HepG2 (cell line): ENCODE data around the gene CCDC28A. TPM values are rescaled to one million over a fixed set of nuclear protein-coding genes. Genes with fewer than 3 reads are reported as not detected.

Source experiments
- ELF4 ChIP-seq: sonication (generic); formaldehyde crosslinking; IDR thresholded peaks from 2 replicates; pipeline ENCODE4 v1.5.0; 2020; ENCODE audit warnings: missing genetic modification reagents, mild to moderate bottlenecking, moderate library complexity, borderline replicate concordance
- ISL2 ChIP-seq: sonication (generic); formaldehyde crosslinking; IDR thresholded peaks from 2 replicates; pipeline ENCODE4 v1.5.0; 2020; ENCODE audit warnings: missing genetic modification reagents
- KIAA2018 ChIP-seq: sonication (generic); formaldehyde crosslinking; IDR thresholded peaks from 2 replicates; pipeline ENCODE4 v1.5.0; 2020; ENCODE audit warnings: mild to moderate bottlenecking, missing genetic modification reagents, borderline replicate concordance
- SMC3 ChIP-seq: IDR thresholded peaks from 2 replicates; pipeline ENCODE4 v1.6.1; 2011; ENCODE audit warnings: low read length, improper control_type of control experiment
- ZNF138 ChIP-seq: sonication (generic); formaldehyde crosslinking; IDR thresholded peaks from 2 replicates; pipeline ENCODE4 v1.5.0; 2020; ENCODE audit warnings: mild to moderate bottlenecking, low read depth, missing genetic modification reagents
- ZNF234 ChIP-seq: sonication (generic); formaldehyde crosslinking; conservative IDR thresholded peaks from 2 replicates; pipeline ENCODE4 v1.5.1; 2020; ENCODE audit warnings: mild to moderate bottlenecking, missing genetic modification reagents
- ZNF598 ChIP-seq: sonication (generic); formaldehyde crosslinking; IDR thresholded peaks from 2 replicates; pipeline ENCODE4 v1.5.1; 2020; ENCODE audit warnings: mild to moderate bottlenecking, missing genetic modification reagents, borderline replicate concordance
- ZNF788 ChIP-seq: sonication (generic); formaldehyde crosslinking; IDR thresholded peaks from 2 replicates; pipeline ENCODE4 v1.5.0; 2020; ENCODE audit warnings: mild to moderate bottlenecking, missing genetic modification reagents, borderline replicate concordance
- ZSCAN21 ChIP-seq: sonication (generic); formaldehyde crosslinking; IDR thresholded peaks from 2 replicates; pipeline ENCODE4 v1.8.0; 2022; ENCODE audit warnings: mild to moderate bottlenecking, missing genetic modification reagents, moderate library complexity, borderline replicate concordance
- ZZZ3 ChIP-seq: sonication (generic); formaldehyde crosslinking; IDR thresholded peaks from 2 replicates; pipeline ENCODE4 v1.4.0; 2020; ENCODE audit warnings: missing genetic modification reagents, mild to moderate bottlenecking, borderline replicate concordance
- polyA plus RNA-seq, 8 experiments: library from polyadenylated mRNA; depleted of rRNA in 3 of 8; stranded (reverse) in 7 of 8; unstranded in 1 of 8; fragments of >200 nt; fragmentation: Illumina TruSeq in 4 of 8; extraction: Trizol in 4 of 8; gene quantifications; 2 replicates each; pipeline versions ENCODE4 v1.2.1 to v1.2.3, GENCODE V29; 2011 to 2016; ENCODE audit warnings: low read depth in 4 of 8, missing spikeins in 1 of 8, mixed read lengths in 1 of 8; ENCODE audit not compliant: insufficient read depth in 1 of 8
- total RNA-seq, 5 experiments: library from RNA; depleted of rRNA; stranded (reverse); fragments of >200 nt; fragmentation: Illumina TruSeq; extraction: Trizol; gene quantifications; 2 replicates each; pipeline ENCODE4 v1.2.3, GENCODE V29; 2016; ENCODE audit warnings: low read depth in 1 of 5
- TF ChIP-seq, protein P1 (sequence below): sonication (generic); formaldehyde crosslinking; IDR thresholded peaks from 2 replicates; pipeline ENCODE4 v1.4.0; 2020; ENCODE audit warnings: missing genetic modification reagents, borderline replicate concordance

The CCDC28A gene
- total and polyA plus RNA-seq, 2 of the 13 experiments (the other 11 are each of a cell fraction or from before 2014, with no cell fraction given) = 15.8 TPM

GRCh38 chr6:138765896-138766655 lies 7.5 kb upstream of the CCDC28A start (continued):
- TF ChIP-seq, protein P1, sequence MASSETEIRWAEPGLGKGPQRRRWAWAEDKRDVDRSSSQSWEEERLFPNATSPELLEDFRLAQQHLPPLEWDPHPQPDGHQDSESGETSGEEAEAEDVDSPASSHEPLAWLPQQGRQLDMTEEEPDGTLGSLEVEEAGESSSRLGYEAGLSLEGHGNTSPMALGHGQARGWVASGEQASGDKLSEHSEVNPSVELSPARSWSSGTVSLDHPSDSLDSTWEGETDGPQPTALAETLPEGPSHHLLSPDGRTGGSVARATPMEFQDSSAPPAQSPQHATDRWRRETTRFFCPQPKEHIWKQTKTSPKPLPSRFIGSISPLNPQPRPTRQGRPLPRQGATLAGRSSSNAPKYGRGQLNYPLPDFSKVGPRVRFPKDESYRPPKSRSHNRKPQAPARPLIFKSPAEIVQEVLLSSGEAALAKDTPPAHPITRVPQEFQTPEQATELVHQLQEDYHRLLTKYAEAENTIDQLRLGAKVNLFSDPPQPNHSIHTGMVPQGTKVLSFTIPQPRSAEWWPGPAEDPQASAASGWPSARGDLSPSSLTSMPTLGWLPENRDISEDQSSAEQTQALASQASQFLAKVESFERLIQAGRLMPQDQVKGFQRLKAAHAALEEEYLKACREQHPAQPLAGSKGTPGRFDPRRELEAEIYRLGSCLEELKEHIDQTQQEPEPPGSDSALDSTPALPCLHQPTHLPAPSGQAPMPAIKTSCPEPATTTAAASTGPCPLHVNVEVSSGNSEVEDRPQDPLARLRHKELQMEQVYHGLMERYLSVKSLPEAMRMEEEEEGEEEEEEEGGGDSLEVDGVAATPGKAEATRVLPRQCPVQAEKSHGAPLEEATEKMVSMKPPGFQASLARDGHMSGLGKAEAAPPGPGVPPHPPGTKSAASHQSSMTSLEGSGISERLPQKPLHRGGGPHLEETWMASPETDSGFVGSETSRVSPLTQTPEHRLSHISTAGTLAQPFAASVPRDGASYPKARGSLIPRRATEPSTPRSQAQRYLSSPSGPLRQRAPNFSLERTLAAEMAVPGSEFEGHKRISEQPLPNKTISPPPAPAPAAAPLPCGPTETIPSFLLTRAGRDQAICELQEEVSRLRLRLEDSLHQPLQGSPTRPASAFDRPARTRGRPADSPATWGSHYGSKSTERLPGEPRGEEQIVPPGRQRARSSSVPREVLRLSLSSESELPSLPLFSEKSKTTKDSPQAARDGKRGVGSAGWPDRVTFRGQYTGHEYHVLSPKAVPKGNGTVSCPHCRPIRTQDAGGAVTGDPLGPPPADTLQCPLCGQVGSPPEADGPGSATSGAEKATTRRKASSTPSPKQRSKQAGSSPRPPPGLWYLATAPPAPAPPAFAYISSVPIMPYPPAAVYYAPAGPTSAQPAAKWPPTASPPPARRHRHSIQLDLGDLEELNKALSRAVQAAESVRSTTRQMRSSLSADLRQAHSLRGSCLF (CRISPR knock-in tag) = no peak
- TF ChIP-seq ZNF234 (no peak), ZNF788 (no peak), ZSCAN21 (CRISPR knock-in tag) (no peak), ZZZ3 (CRISPR knock-in tag) (no peak), SMC3 (peak; percentile 76), ISL2 (CRISPR knock-in tag) (no peak), ELF4 (CRISPR knock-in tag) (no peak), ZNF138 (CRISPR knock-in tag) (no peak), KIAA2018 (CRISPR knock-in tag) (no peak), ZNF598 (CRISPR knock-in tag) (no peak)
